SU-DHL-6 (cell line): ENCODE data around the gene BHLHE23.

Source experiments
- H2AFZ ChIP-seq: fragments of 200-600 bp; sonication (generic); 2 replicates; pipeline ENCODE4 v1.6.1; 2014; ENCODE audit warnings: low read depth, mild to moderate bottlenecking, moderate library complexity, mixed read lengths, antibody characterized with exemption, low read length; ENCODE audit not compliant: severe bottlenecking
- H3F3A ChIP-seq: fragments of 200-600 bp; shearing (Covaris generic); 2 replicates; pipeline ENCODE4 v1.6.0; 2016; ENCODE audit warnings: antibody characterized with exemption, mild to moderate bottlenecking; ENCODE audit not compliant: insufficient read depth
- H3K27ac ChIP-seq: fragments of 200-600 bp; sonication (generic); 2 replicates; pipeline ENCODE4 v1.5.1; 2016; ENCODE audit warnings: low read depth, mild to moderate bottlenecking, low read length, moderate library complexity, mixed read lengths
- H3K27me3 ChIP-seq: fragments of 200-600 bp; sonication (generic), shearing (Covaris generic); 2 replicates; pipeline ENCODE4 v1.6.0; 2014; ENCODE audit warnings: mild to moderate bottlenecking, low read length
- H3K36me3 ChIP-seq: fragments of 200-600 bp; sonication (generic); 2 replicates; pipeline ENCODE4 v1.6.1; 2014; ENCODE audit warnings: mild to moderate bottlenecking, low read length, mixed read lengths
- H3K4me2 ChIP-seq: fragments of 300-600, 200-600 bp; shearing (Covaris generic), sonication (generic); 2 replicates; pipeline ENCODE4 v1.6.0; 2014; ENCODE audit warnings: low read length, low read depth, mild to moderate bottlenecking; ENCODE audit not compliant: poor library complexity, severe bottlenecking
- H3K4me3 ChIP-seq: fragments of 200-600 bp; sonication (generic); 2 replicates; pipeline ENCODE4 v1.5.1; 2014; ENCODE audit warnings: antibody characterized with exemption, low read length, mild to moderate bottlenecking, mixed read lengths; ENCODE audit not compliant: insufficient read depth, poor library complexity, severe bottlenecking
- H3K79me2 ChIP-seq: fragments of 200-600 bp; sonication (generic); 2 replicates; pipeline ENCODE4 v1.6.1; 2014; ENCODE audit warnings: mild to moderate bottlenecking, low read length, moderate library complexity; ENCODE audit not compliant: insufficient read depth
- H3K9ac ChIP-seq: fragments of 200-600 bp; sonication (generic); 2 replicates; pipeline ENCODE4 v1.7.0; 2014; ENCODE audit warnings: mild to moderate bottlenecking, low read length
- H3K9me2 ChIP-seq: fragments of 200-600 bp; sonication (generic); replicated peaks from 2 replicates; pipeline ENCODE4 v1.6.1; 2014; ENCODE audit warnings: low read length; ENCODE audit not compliant: insufficient read depth
- H3K9me3 ChIP-seq: fragments of 200-600 bp; sonication (generic); 2 replicates; pipeline ENCODE4 v1.6.1; 2014; ENCODE audit warnings: low read length, mixed read lengths; ENCODE audit not compliant: insufficient read depth
- H4K20me1 ChIP-seq: fragments of 200-600 bp; sonication (generic); 2 replicates; pipeline ENCODE4 v1.6.1; 2014; ENCODE audit warnings: low read depth, mild to moderate bottlenecking, antibody characterized with exemption, low read length, moderate library complexity, mixed read lengths
- EZH2phosphoT487 ChIP-seq: fragments of 200-600 bp; sonication (generic), shearing (Covaris generic); conservative IDR thresholded peaks from 2 replicates; pipeline ENCODE4 v1.6.1; 2018; ENCODE audit warnings: mild to moderate bottlenecking, antibody characterized with exemption, low read length, moderate library complexity, mixed read lengths
- TF ChIP-seq, protein P1 (sequence below): fragments of 200-600 bp; sonication (generic); IDR thresholded peaks from one replicate; pipeline ENCODE4 v1.5.1; 2017; ENCODE audit warnings: antibody characterized with exemption, mild to moderate bottlenecking, low read length, moderate library complexity; ENCODE audit not compliant: insufficient read depth, poor library complexity, severe bottlenecking

BHLHE23 gene

DNA sequence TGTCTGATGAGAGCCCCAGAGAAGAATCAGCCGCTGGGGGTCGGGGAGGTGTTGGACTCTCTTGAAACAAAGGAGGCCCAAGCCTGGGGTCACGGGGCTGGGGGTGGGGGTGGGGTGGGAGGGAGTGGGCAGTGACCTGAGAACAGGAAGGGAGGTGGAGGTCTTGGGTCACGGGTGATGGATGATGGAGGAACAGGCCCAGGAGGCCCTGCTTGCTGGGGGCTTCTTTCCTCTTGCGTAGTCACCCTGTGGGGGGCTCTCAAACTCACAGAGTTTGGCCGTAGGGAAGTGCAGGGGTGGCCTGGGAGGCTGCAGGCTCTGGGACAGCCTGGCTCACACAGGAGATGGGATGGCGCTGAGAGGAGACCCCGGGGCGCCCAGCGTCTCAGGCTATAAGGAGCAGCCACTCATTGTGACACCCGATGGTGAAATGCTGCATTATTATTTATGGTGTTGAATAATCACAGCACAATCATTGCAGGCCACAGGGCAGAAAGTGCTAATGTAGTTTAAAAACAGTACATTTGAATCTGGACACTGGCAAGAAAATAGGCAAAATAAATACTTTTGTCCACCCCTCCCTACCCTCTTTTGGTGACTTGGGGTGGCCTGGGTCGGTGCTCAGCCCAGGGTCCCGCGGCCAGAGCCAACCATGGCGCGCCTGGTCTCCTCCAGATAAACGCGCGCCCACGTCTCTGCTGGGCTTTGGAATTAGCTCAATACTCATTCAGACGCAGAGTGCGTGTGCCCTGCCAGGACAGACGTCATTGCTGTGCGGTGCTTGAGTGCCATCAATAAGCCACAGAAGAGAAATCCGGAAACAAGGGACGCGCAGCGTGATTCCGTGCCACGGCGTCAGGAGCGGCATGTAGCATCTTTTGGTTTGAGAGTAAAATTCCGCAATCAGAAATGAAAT lies 27.3 kb upstream of the BHLHE23 start:
- H3K9ac ChIP-seq = no peak overlapping the region

GRCh38 chr20:63032861-63033793 lies 26.4 kb upstream of the BHLHE23 start:
- no peak for TF ChIP-seq EZH2phosphoT487
- TF ChIP-seq, protein P1, sequence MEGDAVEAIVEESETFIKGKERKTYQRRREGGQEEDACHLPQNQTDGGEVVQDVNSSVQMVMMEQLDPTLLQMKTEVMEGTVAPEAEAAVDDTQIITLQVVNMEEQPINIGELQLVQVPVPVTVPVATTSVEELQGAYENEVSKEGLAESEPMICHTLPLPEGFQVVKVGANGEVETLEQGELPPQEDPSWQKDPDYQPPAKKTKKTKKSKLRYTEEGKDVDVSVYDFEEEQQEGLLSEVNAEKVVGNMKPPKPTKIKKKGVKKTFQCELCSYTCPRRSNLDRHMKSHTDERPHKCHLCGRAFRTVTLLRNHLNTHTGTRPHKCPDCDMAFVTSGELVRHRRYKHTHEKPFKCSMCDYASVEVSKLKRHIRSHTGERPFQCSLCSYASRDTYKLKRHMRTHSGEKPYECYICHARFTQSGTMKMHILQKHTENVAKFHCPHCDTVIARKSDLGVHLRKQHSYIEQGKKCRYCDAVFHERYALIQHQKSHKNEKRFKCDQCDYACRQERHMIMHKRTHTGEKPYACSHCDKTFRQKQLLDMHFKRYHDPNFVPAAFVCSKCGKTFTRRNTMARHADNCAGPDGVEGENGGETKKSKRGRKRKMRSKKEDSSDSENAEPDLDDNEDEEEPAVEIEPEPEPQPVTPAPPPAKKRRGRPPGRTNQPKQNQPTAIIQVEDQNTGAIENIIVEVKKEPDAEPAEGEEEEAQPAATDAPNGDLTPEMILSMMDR = no peak
- H3K4me2 ChIP-seq = no peak overlapping the region
- no peaks in the 10 kb centered on the region for H3K36me3 ChIP-seq
- H3K4me3 ChIP-seq = no peak overlapping the region
- no peaks in the 10 kb centered on the region for H3K9me2 ChIP-seq
- H4K20me1 ChIP-seq = no peaks in the 10 kb centered on the region
- H3K9me3 ChIP-seq = no peaks in the 10 kb centered on the region
- no peak overlapping the region for H2AFZ ChIP-seq
- H3K9ac ChIP-seq = no peak overlapping the region
- H3K79me2 ChIP-seq = no peaks in the 10 kb centered on the region
- no peaks in the 10 kb centered on the region for H3F3A ChIP-seq
- H3K27ac ChIP-seq = no peak overlapping the region
- H3K27me3 ChIP-seq = no peaks in the 10 kb centered on the region

More for the DNA sequence above, 27.3 kb upstream of the BHLHE23 start:
- no peak overlapping the region for H3K4me2 ChIP-seq
- TF ChIP-seq, protein P1 = no peak
- no peak for TF ChIP-seq EZH2phosphoT487
- H4K20me1 ChIP-seq = no peaks in the 10 kb centered on the region
- no peaks in the 10 kb centered on the region for H3F3A ChIP-seq
- H3K79me2 ChIP-seq = no peaks in the 10 kb centered on the region
- H3K36me3 ChIP-seq = no peaks in the 10 kb centered on the region
- no peaks in the 10 kb centered on the region for H3K9me3 ChIP-seq
- no peak overlapping the region for H2AFZ ChIP-seq
- H3K27ac ChIP-seq = no peak overlapping the region
- no peak overlapping the region for H3K4me3 ChIP-seq
- H3K27me3 ChIP-seq = no peaks in the 10 kb centered on the region
- no peaks in the 10 kb centered on the region for H3K9me2 ChIP-seq

DNA sequence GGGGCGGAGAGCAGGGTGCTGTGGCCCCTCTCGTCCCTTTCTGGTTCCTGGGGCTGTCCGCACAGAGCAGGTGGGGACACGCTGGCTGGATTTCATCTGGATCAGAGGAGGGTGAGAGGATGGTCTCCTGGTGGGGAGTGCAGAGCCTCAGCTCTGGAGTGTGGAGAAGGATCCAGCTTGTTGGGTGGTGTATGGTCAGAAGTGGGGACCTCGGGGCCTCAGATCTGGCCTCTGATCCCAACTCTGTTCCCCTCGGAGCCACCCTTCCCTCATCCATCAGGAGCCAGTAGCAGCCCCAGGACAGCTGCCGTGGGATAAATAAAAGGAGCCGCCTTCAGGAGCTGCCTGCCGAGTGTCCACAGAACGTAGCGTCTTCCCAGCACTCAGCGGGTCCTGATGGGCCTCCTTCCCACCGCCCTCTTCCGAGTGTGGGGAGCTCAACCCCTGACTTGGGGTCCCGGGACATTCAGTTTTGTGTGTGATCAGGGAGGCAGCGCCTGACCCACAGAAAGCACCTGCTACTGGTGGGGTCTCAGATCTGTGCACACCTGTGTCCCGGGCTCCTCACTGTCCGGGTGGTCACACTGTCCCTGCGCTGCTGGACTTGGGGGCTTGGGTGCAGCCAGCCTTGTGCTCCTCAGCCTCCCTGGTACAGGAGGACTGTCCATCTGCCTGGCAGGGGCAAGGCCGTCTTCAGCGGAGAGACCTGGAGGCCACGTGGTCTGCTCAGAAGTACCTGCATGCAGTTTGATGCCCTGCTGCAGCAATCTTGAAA lies 25.4 kb upstream of the BHLHE23 start:
- no peaks in the 10 kb centered on the region for H3K36me3 ChIP-seq
- H3K27ac ChIP-seq = no peak overlapping the region
- H4K20me1 ChIP-seq = no peaks in the 10 kb centered on the region
- no peaks in the 10 kb centered on the region for H3K27me3 ChIP-seq
- no peak overlapping the region for H2AFZ ChIP-seq
- no peak overlapping the region for H3K4me3 ChIP-seq
- no peak overlapping the region for H3K9ac ChIP-seq
- H3K9me3 ChIP-seq = no peaks in the 10 kb centered on the region
- H3F3A ChIP-seq = no peaks in the 10 kb centered on the region
- TF ChIP-seq, protein P1 = no peak
- no peak for TF ChIP-seq EZH2phosphoT487
- no peak overlapping the region for H3K4me2 ChIP-seq
- H3K79me2 ChIP-seq = no peaks in the 10 kb centered on the region
- no peaks in the 10 kb centered on the region for H3K9me2 ChIP-seq
